Measurements from ENCODE around the gene ZNF12.

- TF ChIP-seq POLR2A (IDR thresholded peaks at IDR 0.05): no peak
- TF ChIP-seq CTCF (IDR thresholded peaks at IDR 0.05): no peak
Observed at GRCh38 chr7:6727663-6728062, 20.9 kb upstream of the ZNF12 start.

Data from lower leg skin (tissue), 3 donors.